SU-DHL-6 (cell line): ENCODE data around the gene ATP5PD.

ENCODE experiments used
- EZH2phosphoT487 ChIP-seq: fragments of 200-600 bp; sonication (generic), shearing (Covaris generic); conservative IDR thresholded peaks from 2 replicates; pipeline ENCODE4 v1.6.1; 2018; ENCODE audit warnings: mild to moderate bottlenecking, antibody characterized with exemption, low read length, moderate library complexity, mixed read lengths
- TF ChIP-seq, protein P1 (sequence below): fragments of 200-600 bp; sonication (generic); IDR thresholded peaks from one replicate; pipeline ENCODE4 v1.5.1; 2017; ENCODE audit warnings: antibody characterized with exemption, mild to moderate bottlenecking, low read length, moderate library complexity; ENCODE audit not compliant: insufficient read depth, poor library complexity, severe bottlenecking

DNA sequence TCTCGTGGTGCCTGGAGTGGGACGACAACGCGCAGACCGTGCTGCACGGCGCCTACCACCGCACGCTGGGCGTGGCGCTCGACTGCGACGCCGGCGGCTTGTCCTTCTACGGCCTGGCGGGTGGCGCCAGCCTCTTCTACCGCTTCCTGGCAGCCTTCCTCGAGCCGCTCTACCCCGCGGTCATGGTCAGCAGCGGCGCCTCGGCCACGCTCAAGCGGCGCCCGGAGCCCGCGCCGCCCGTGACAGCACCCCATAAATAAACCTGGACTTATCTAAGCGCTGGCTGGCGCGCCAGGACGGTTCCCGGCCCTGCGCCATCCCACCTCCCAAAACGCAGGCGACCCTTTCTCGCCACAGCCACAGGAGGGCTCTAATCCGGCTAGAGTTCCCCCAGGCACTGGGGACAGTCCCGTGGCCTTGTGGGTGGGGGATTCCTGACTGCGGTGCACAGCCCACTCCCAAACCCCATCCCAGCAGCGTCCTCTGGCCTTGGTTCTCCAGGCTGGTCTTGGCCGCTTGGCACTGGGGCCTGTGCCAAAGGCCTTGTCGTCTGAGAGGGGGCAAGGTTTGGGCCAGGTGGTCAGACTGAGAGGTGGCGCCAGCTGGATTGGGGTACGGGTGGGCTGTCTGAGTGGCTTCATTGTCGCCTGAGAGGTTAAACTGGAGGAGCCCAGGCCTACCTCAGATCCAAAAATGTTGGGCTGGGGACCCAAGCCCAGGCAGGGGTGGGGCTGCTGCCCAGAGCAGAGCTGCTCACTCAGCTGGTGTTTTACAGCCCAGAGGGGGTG is 30.9 kb upstream of the ATP5PD start:
- TF ChIP-seq, protein P1, sequence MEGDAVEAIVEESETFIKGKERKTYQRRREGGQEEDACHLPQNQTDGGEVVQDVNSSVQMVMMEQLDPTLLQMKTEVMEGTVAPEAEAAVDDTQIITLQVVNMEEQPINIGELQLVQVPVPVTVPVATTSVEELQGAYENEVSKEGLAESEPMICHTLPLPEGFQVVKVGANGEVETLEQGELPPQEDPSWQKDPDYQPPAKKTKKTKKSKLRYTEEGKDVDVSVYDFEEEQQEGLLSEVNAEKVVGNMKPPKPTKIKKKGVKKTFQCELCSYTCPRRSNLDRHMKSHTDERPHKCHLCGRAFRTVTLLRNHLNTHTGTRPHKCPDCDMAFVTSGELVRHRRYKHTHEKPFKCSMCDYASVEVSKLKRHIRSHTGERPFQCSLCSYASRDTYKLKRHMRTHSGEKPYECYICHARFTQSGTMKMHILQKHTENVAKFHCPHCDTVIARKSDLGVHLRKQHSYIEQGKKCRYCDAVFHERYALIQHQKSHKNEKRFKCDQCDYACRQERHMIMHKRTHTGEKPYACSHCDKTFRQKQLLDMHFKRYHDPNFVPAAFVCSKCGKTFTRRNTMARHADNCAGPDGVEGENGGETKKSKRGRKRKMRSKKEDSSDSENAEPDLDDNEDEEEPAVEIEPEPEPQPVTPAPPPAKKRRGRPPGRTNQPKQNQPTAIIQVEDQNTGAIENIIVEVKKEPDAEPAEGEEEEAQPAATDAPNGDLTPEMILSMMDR: no peak
- TF ChIP-seq EZH2phosphoT487: no peak
